Tibial nerve (tissue), 3 donors: ENCODE data around the gene CDY2B.
"Not testable (repeated sequence)": the region's sequence is repeated elsewhere in the genome, so short reads cannot be mapped to it uniquely, and the experiment has no call there.

Source experiments
- POLR2A ChIP-seq, 2 donors: fragments of 450-650 bp; IDR thresholded peaks; one replicate each; pipeline ENCODE4 v1.6.1; 2017; ENCODE audit warnings: antibody characterized with exemption in 2 of 2, mild to moderate bottlenecking in 2 of 2, moderate library complexity in 2 of 2
- TF ChIP-seq, protein P1 (sequence below), 5 experiments: fragments of 200-600 bp in 3 of 5; fragments of 450-650 bp in 2 of 5; sonication (generic) in 3 of 5; IDR thresholded peaks; one replicate each; pipeline ENCODE4 v1.5.1; 2016 to 2019; ENCODE audit warnings: antibody characterized with exemption in 5 of 5, mild to moderate bottlenecking in 3 of 5, moderate library complexity in 2 of 5

DNA sequence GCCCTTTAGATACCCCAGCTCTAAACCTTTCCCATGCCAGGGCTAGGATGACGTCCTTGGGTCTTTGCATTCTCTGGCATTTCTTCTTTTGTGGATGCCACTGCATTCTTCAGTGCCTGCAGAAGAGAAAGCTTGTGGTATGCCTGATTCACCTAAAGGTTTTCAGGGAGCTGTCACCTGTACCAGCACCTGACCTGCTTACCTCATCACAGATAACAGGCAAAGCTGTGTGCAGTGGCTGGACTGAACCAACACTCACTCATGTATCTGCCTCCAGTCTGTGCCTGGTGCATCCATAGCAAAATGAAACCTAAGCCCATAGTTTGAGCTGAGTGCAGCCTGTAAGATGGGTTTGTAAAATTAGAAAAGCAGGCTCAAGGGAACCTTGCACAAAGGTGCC lies 3.3 kb downstream of the CDY2B start:
- TF ChIP-seq POLR2A (IDR thresholded peaks at IDR 0.05), result not testable (repeated sequence)
- TF ChIP-seq, protein P1, sequence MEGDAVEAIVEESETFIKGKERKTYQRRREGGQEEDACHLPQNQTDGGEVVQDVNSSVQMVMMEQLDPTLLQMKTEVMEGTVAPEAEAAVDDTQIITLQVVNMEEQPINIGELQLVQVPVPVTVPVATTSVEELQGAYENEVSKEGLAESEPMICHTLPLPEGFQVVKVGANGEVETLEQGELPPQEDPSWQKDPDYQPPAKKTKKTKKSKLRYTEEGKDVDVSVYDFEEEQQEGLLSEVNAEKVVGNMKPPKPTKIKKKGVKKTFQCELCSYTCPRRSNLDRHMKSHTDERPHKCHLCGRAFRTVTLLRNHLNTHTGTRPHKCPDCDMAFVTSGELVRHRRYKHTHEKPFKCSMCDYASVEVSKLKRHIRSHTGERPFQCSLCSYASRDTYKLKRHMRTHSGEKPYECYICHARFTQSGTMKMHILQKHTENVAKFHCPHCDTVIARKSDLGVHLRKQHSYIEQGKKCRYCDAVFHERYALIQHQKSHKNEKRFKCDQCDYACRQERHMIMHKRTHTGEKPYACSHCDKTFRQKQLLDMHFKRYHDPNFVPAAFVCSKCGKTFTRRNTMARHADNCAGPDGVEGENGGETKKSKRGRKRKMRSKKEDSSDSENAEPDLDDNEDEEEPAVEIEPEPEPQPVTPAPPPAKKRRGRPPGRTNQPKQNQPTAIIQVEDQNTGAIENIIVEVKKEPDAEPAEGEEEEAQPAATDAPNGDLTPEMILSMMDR (IDR thresholded peaks at IDR 0.05), result not testable (repeated sequence)
